GM12801 (cell line): ENCODE results near the gene IKZF3.

ENCODE experiments used
- CTCF ChIP-seq: IDR thresholded peaks from one replicate; pipeline ENCODE4 v1.5.1; 2011; ENCODE audit warnings: control low read depth; ENCODE audit not compliant: insufficient read length; ENCODE audit errors: extremely low read depth

The IKZF3 gene

GRCh38 chr17:39867084-39867879 is 3.2 kb upstream of the IKZF3 start:
- TF ChIP-seq CTCF: no peak

GRCh38 chr17:39866013-39866730 is 2.1 kb upstream of the IKZF3 start:
- TF ChIP-seq CTCF: no peak

- no peak for TF ChIP-seq CTCF
Measured at GRCh38 chr17:39863244-39863917, 731 bp downstream of the IKZF3 start.

- TF ChIP-seq CTCF: no peak
Measured at GRCh38 chr17:39861235-39861634, 2.9 kb downstream of the IKZF3 start.

GRCh38 chr17:39854909-39855308 is 9.2 kb downstream of the IKZF3 start:
- TF ChIP-seq CTCF: no peak

- TF ChIP-seq CTCF: no peak
Measured at GRCh38 chr17:39852239-39852638, 11.9 kb downstream of the IKZF3 start.

- no peak for TF ChIP-seq CTCF
Measured at GRCh38 chr17:39848600-39848999, 15.5 kb downstream of the IKZF3 start.
